ENCODE results near the gene CCDC91.

CCDC91 gene

GRCh38 chr12:28500373-28501024 is 310.2 kb downstream of the CCDC91 start:
- no peaks in the 10 kb centered on the region for H3K79me2 ChIP-seq (ENCODE audit: insufficient read depth, low read length)
- H3K36me3 ChIP-seq (ENCODE audit: low read length): no peaks in the 10 kb centered on the region
- no peaks in the 10 kb centered on the region for H3K9me2 ChIP-seq (replicated peaks; ENCODE audit: insufficient read depth, low read length)
- H3K4me3 ChIP-seq (ENCODE audit: insufficient read depth, low read length, poor library complexity, severe bottlenecking): no peak overlapping the region
- H4K20me1 ChIP-seq (ENCODE audit: low read depth, low read length): no peaks in the 10 kb centered on the region
- H3K27ac ChIP-seq (ENCODE audit: low read depth, low read length): no peak overlapping the region
- no peaks in the 10 kb centered on the region for H3K9me3 ChIP-seq (ENCODE audit: insufficient read depth, low read length)
- H3K4me2 ChIP-seq (ENCODE audit: low read depth, low read length, poor library complexity, severe bottlenecking): no peak overlapping the region
- no peak overlapping the region for H3K9ac ChIP-seq (ENCODE audit: low read length)
- H3K27me3 ChIP-seq (ENCODE audit: low read length): no peaks in the 10 kb centered on the region
- no peak for TF ChIP-seq EZH2phosphoT487 (conservative IDR thresholded peaks at IDR 0.05; ENCODE audit: low read length)
- TF ChIP-seq, protein P1, sequence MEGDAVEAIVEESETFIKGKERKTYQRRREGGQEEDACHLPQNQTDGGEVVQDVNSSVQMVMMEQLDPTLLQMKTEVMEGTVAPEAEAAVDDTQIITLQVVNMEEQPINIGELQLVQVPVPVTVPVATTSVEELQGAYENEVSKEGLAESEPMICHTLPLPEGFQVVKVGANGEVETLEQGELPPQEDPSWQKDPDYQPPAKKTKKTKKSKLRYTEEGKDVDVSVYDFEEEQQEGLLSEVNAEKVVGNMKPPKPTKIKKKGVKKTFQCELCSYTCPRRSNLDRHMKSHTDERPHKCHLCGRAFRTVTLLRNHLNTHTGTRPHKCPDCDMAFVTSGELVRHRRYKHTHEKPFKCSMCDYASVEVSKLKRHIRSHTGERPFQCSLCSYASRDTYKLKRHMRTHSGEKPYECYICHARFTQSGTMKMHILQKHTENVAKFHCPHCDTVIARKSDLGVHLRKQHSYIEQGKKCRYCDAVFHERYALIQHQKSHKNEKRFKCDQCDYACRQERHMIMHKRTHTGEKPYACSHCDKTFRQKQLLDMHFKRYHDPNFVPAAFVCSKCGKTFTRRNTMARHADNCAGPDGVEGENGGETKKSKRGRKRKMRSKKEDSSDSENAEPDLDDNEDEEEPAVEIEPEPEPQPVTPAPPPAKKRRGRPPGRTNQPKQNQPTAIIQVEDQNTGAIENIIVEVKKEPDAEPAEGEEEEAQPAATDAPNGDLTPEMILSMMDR (IDR thresholded peaks at IDR 0.05; ENCODE audit: insufficient read depth, low read length, poor library complexity, severe bottlenecking): no peak
- H2AFZ ChIP-seq (ENCODE audit: low read depth, low read length, severe bottlenecking): no peak overlapping the region
- H3F3A ChIP-seq (ENCODE audit: insufficient read depth): no peaks in the 10 kb centered on the region

- no peaks in the 10 kb centered on the region for H3K9me3 ChIP-seq (ENCODE audit: insufficient read depth, low read length)
- no peaks in the 10 kb centered on the region for H3K36me3 ChIP-seq (ENCODE audit: low read length)
- H3K9me2 ChIP-seq (replicated peaks; ENCODE audit: insufficient read depth, low read length): no peaks in the 10 kb centered on the region
- no peaks in the 10 kb centered on the region for H3K79me2 ChIP-seq (ENCODE audit: insufficient read depth, low read length)
- no peak overlapping the region for H3K4me2 ChIP-seq (ENCODE audit: low read depth, low read length, poor library complexity, severe bottlenecking)
- TF ChIP-seq, protein P1 (IDR thresholded peaks at IDR 0.05; ENCODE audit: insufficient read depth, low read length, poor library complexity, severe bottlenecking): no peak
- no peak for TF ChIP-seq EZH2phosphoT487 (conservative IDR thresholded peaks at IDR 0.05; ENCODE audit: low read length)
- no peaks in the 10 kb centered on the region for H3F3A ChIP-seq (ENCODE audit: insufficient read depth)
- H3K27me3 ChIP-seq (ENCODE audit: low read length): no peaks in the 10 kb centered on the region
- H4K20me1 ChIP-seq (ENCODE audit: low read depth, low read length): no peaks in the 10 kb centered on the region
- H3K9ac ChIP-seq (ENCODE audit: low read length): no peak overlapping the region
- H2AFZ ChIP-seq (ENCODE audit: low read depth, low read length, severe bottlenecking): no peak overlapping the region
- H3K4me3 ChIP-seq (ENCODE audit: insufficient read depth, low read length, poor library complexity, severe bottlenecking): no peak overlapping the region
- no peak overlapping the region for H3K27ac ChIP-seq (ENCODE audit: low read depth, low read length)
Measured at GRCh38 chr12:28506271-28506670, 316.0 kb downstream of the CCDC91 start.

- no peak overlapping the region for H3K27ac ChIP-seq (ENCODE audit: low read depth, low read length)
Measured at GRCh38 chr12:28507033-28507432, 316.8 kb downstream of the CCDC91 start.

More at GRCh38 chr12:28507033-28507432, 316.8 kb downstream of the CCDC91 start:
- TF ChIP-seq, protein P1 (IDR thresholded peaks at IDR 0.05; ENCODE audit: insufficient read depth, low read length, poor library complexity, severe bottlenecking): no peak
- no peak for TF ChIP-seq EZH2phosphoT487 (conservative IDR thresholded peaks at IDR 0.05; ENCODE audit: low read length)
- H3K4me2 ChIP-seq (ENCODE audit: low read depth, low read length, poor library complexity, severe bottlenecking): no peak overlapping the region
- H3K9me2 ChIP-seq (replicated peaks; ENCODE audit: insufficient read depth, low read length): no peaks in the 10 kb centered on the region
- H2AFZ ChIP-seq (ENCODE audit: low read depth, low read length, severe bottlenecking): no peak overlapping the region
- H3K79me2 ChIP-seq (ENCODE audit: insufficient read depth, low read length): no peaks in the 10 kb centered on the region
- H3K36me3 ChIP-seq (ENCODE audit: low read length): no peaks in the 10 kb centered on the region
- no peaks in the 10 kb centered on the region for H3K27me3 ChIP-seq (ENCODE audit: low read length)
- no peaks in the 10 kb centered on the region for H3F3A ChIP-seq (ENCODE audit: insufficient read depth)
- no peak overlapping the region for H3K4me3 ChIP-seq (ENCODE audit: insufficient read depth, low read length, poor library complexity, severe bottlenecking)
- no peaks in the 10 kb centered on the region for H4K20me1 ChIP-seq (ENCODE audit: low read depth, low read length)
- H3K9me3 ChIP-seq (ENCODE audit: insufficient read depth, low read length): no peaks in the 10 kb centered on the region
- H3K9ac ChIP-seq (ENCODE audit: low read length): no peak overlapping the region

Measured in SU-DHL-6 (cell line).